Putamen (tissue), 1 donor: ENCODE results near the gene RASAL3.
"Not testable (repeated sequence)": the region's sequence is repeated elsewhere in the genome, so short reads cannot be mapped to it uniquely, and the experiment has no call there.

ENCODE experiments used
- DNase-seq: peaks from one replicate; pipeline ENCODE4 v3.0.0-alpha.2; 2016; ENCODE audit warnings: low spot score

Gene RASAL3

DNA sequence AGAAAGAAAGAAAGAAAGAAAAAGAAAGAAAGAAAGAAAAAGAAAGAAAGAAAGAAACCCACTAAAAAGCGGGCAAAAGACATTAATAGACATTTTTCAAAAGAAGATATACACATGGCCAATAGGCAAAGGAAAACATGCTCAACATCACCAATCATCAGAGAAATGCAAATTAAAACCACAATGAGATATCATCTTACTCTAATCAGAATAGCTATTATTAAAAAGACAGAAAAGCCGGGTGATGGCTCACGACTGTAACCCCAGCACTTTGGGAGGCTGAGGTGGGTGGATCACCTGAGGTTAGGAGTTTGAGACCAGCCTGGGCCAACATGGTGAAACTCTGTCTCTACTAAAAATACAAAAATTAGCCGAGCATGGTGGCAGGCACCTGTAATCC is 9.5 kb upstream of the RASAL3 start:
- DNase-seq, result not testable (repeated sequence)

DNA sequence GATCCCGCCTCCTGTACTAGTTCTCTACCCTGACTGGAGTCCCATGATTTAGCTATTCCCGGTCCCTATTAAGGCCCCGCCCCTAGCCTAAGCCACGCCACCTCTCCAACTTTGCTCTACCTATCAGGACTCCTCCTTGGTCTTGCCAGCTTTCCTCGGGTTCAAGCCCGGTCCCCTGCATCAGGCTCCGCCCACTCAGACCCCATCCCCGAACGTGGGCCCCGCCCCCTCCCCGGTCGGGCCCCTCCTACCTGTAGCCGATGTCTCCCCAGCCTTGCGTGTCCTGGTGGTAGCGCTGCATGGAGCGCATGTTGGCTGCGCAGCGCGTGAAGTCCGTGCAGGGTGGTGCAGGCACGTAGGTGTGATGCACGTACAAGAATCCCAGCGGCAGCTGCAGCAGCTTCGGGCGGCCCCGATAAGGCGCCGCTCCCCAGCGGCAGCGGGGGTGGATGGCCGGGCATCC is 7.3 kb upstream of the RASAL3 start:
- no peak for DNase-seq

DNA sequence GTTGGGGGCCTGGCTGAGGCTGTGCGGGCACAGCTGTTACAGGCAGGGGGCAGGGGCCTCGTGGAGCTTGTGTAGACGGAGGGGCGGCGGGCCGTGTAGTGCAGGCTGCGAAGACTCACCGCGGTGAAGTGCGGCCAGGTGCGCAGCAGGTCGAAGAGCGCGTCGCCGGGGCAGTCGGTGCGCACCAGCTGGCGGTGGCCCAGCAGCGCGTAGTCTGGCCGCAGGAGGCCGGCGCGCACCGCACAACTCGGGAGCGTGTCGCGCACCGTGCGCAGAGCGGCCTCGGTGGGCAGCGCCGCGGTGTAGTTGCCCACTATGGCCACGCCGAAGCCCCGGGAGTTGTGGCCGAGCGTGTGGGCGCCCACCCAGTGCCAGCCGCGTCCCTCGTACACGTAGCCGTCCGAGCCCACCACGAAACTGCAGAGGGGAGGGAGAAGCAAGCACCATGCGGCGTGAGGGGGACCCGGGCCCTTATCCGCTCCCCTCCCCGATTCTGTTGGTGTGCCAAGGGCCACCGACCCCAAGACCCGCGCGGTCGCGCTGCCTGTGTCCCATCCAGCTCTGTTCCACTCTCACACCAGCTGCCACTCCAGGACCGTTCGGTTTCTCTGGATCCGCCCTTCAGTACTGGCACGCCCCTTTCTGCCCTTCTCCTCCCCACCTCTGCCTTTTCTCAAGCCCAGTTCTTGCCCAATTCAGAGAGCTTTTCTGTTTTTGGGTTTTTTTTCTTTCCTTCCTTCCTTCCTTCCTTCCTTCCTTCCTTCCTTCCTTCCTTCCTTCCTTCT is 5.4 kb upstream of the RASAL3 start:
- no peak for DNase-seq

DNA sequence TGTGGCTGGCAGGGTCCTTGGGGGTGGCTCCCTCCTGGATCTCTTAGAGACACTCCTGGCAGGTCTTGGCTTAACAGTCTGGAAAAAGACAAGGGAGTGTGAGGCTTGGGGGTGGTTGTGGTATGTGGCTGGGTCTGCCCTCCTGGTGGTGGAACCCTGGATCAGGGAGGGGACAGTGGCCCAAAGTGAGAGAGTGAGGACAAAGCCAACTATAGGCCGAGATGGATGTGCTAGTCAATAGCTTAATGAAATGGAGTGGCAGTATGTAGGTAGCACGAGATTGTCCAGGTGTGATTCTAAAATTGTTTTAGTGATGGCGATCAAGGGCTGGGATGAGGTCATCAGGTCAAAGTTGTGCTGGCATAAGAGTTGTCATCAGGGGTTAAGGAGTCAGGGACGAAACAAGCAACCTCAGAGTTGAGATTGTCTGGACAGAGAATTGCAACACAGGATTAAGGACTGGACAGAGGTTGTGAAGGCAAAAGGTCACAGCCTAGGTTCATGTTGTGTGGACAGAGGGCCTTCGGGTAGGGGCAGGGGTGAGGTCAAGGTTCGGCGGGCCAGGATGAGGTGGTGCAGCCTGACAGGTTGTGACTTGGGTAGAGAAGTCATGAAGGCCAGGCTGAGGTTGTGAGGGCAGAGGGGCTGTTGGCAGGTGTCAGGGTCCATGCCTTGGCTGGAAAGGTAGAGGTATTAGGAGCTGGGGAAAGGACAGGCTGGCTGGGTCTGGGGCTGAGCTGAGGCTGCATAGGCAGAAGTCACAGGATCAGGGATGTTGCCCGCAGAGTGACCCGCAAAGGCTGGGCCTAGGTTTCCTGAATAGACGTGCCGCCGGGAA is 4.5 kb upstream of the RASAL3 start:
- no peak for DNase-seq

DNA sequence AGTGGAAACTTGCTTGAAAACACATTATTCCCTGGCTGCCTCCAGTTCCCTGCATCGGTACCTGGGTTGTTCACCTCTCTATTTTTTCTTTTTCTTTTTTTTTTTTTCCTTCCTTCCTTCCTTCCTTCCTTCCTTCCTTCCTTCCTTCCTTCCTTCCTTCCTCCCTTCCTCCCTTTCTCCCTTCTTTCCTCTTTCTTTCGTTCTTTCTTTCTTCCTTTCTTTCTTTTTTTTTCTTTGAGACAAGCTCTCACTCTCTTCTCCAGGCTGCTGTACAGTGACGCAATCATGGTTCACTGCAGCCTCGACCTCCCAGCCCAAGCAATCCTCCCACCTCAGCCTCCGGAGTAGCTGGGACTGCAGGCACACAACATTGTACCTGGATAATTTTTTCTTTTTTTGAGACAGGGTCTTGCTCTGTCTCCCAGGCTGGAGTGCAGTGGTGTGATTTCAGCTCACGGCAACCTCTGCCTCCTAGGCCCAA is 3.4 kb upstream of the RASAL3 start:
- DNase-seq, result no peak

DNA sequence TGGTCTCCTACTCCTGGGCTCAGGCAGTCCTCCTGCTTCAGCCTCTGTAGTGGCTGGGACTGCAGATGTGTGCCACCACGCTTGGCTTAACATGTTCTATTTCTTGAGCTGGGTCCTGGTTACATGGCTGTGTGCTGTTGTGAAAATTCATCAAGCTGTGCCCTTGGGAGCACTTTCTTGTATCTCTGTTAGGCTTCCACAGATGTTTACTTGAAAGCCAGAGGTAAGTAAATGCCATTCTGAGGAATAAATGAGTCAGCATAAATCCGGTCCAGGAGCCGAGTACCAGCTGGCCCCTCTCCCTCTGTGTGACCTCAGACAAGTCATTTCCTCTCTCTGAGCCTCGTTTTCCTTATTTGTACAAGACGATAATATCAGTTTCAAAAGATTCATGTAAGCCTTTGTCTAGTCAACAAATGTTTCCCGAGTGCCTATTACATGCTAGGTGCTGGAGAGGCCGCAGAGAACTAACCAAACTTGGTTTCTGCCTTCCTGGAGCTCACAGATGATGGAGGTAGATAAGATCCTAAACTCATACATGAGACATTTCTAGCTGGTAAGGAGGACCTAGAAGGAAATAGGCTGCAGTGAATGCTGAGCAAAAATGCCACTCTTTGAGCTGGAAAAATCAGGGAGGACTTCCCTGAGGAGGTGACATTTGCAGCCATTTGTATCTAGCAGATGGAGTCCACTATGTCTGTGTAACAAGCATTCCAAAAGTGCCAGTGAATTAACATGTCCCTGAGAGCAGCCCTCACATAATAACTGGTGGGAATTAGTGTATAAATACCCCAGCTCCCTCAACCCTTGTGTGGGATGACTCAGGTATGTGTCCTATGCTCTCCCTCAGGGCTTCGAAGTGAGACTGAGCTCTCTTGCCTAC is 2.7 kb upstream of the RASAL3 start:
- no peak for DNase-seq

DNA sequence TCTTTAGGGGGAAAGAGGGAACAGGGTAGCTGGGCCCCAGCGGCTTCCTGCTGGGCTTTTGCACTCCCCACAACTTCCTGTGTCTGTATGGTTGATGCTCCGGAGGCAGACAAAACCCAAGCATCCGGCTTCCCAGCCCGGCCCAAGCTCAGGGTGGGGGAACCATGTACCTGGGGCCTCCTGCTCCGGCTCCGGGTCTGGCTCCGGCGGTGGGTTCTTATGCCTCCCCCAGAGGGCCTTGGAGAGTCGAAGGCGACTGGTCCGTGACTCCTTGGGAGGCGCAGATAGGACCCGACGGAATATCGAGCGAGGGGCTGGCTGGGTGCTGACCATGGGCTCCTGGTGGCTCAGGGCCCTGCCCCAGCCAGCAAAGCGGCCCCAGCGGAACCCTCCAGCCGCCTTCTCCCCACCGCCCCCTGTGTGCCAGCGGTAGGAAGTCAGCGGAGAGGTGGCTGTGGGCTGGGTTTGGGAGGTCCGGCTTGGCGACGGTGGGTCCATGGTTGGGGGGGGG is 428 bp downstream of the RASAL3 start:
- DNase-seq, result no peak

DNA sequence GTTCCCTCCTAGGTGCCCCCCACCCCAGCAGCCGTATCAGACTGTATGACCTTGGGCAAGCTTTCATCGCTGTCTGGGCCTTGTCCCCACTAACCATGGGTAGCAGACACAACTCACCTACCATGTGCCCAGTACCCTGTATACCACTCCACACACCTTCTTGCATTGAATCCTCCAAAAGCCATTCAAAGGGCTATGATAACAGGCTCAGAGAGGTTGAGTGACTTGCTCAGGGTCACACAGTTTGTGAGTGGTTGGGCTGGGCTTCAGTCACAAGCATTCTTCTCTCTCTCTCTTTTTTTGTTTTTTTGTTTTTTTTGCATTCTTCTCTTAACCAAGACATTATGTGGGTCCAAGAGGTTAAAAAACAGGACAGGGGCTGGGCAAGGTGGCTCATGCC is 2.6 kb downstream of the RASAL3 start:
- DNase-seq, result no peak

DNA sequence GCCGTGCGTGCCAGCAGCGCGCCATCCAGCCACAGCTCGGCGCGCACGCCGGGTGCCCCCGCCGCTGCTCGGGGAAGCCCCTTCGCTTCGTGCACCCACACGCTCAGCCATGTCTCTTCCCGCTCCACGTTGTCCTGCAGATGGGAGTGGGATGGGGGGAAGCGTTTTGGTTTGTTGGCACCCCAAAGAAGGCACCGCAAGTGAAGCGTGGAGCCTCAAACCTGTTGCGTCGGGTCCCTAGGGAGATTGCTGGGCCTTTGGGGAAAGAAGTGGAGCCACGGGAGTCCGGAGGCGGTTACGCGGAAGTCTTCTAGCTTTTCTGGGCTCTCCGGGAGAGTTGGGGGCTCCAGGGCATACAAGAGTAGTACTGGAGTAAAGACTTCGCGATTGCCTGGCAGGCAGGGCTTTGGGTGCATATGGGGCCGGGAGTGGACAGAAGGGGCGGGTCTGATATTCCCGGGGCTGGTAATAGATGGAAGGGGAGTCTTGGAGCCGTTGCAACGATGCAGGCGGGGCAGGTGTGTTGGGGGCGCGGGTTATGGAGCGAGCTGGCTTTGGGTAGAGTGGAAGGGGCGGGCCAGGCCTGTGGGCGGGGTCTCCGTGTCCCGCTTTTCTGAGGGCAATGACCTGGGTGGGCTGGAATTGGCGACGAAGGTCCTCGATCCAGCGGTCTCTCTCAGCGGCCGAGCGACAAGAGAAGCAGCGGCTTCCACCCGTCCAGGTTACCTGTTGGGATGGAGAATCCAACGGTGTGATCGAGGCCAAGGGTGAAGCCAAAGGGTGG is 6.5 kb downstream of the RASAL3 start:
- no peak for DNase-seq

DNA sequence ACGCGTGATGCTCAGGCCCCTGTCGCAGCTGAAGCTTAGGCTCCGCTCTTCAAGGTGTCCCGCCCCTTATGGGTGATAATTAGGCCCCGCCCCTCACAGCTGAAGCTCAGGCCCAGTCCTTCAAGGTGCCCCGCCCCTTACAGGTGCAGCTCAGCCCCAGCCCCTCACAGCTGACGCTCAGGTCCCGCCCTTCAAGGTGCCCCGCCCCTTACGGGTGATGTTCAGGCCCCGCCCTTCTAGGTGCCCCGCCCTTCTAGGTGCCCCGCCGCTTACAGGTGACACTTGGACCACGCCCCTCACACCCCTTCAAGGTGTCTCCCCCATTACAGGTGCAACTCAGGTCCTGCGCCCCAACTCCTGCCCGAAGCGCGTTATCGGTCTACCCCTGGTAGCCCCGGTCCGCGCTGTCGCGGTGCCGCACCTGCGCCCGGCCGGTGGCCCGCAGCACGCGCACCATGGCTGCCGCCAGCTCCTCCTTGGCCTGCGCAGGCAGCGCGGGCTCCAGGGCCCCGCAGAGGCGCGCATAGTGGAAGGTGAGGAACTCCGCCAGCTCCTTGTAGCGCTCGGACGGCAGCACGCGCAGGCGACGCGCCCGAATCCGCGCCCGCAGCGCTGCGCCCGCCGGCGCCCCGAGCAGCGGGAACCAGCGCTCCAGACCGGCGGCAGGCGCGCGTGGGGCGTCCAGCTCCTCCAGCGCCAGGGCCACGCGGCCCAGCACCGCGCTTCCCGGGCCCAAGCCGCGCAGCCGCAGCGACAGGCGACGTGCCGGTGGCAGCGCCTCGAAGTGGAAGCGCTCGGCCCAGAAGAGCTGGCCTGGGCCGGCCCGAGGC is 7.3 kb downstream of the RASAL3 start:
- no peak for DNase-seq

DNA sequence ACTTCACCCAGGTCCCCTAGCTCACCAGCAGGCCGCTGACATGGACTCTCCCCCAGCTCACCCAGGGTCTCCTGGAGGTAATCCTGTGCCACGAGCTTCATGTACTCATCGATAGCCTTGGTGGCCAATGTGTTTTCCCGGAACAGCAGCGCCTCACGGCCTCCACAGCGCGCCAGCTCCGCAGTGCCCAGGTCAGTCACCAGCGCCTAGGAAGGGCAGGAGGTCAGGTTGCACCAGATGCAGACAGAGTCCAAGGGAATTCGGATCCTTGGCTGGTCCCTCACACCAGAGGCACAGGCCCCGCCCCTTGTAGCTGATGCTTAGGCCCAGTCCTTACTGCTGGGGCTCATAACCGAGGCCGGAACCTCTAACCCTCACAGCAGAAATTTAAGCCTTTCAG is 7.9 kb downstream of the RASAL3 start:
- DNase-seq, result no peak

DNA sequence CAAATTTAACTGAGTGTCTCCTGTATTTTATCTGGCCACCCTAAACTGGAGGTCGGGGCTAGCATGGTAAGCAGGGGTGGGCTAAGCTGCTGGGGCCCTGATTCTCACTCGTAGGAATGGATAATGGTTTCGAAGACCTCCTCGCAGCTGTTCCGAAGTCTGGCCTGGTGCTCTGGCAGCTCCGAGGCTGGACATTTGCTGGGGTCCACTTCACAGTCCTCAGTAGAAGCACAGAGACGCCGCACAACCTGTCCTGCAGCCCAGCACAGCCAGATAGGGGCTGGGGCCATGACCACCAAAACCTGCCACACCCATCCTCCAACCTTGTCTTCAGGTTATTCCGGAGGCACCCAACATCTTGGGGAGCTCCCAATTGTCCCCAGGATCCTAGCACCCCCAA is 8.3 kb downstream of the RASAL3 start:
- no peak for DNase-seq

DNA sequence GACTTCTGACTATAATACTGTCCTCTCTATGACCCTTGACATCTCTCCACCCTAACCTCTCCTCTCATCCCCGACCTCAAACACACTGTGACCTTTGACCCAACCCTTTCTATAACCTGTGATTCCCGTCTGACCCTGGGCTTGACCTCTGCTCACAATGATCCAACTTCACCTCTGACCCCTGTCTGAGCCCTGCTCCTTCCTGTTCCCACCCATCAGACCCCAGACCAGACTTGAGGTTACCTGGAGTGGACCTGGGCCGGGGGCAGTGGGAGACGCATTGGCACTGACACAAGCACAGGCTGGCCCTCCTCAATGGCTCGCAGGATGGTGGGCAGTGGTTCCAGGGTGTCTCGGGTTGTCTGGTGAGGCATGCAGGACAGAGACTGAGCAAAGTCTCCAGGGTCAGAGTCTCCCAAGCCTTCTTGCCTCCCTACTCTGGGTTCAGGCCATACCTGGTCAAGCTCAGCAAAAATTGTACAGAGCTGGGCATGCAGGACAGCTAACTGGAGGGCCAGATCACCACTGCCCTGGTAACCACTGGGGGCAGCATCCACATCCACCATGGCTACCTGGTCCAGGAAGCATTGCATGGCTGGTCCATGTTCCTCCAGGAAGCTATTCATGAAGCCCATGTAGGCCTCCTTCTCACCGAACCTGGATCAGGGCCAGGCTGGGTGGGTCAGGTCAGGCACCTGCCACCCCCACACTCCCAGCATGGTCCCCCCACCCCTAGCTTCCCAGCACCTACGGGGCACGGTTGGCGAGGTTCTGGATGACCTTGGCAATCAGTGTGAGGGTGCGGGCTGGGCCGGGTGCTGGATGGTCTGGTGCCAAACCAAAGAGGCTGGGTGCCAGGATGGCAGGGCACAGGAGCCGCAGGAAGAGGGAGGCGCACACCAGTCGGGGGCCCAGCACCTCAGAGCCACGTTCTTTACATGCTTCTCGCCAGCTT is 10.2 kb downstream of the RASAL3 start:
- no peak for DNase-seq

DNA sequence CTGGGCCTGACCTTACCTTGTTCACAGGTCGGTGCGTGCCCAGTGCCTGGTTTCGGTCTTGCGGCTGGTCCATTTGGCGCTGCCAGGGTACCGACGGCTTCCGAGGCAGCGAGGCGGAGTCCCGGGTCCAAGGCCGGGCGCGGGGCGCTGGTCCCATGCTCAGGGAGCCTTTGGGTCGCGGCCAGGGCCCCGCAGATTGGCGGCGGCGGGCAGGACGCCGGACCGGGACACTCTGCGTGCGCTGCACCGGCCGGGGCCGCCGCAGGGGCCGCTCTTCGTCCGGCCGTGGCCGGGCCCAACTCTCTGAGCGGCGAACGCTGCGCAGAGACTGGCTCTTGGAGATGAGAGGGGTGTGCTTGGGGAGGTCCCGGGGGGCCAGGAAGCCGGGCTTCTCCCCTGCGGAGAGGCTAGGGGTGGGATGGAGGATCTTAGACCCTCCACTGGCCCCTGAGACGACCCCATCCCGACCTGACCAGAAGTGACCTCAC is 11.2 kb downstream of the RASAL3 start:
- no peak for DNase-seq

DNA sequence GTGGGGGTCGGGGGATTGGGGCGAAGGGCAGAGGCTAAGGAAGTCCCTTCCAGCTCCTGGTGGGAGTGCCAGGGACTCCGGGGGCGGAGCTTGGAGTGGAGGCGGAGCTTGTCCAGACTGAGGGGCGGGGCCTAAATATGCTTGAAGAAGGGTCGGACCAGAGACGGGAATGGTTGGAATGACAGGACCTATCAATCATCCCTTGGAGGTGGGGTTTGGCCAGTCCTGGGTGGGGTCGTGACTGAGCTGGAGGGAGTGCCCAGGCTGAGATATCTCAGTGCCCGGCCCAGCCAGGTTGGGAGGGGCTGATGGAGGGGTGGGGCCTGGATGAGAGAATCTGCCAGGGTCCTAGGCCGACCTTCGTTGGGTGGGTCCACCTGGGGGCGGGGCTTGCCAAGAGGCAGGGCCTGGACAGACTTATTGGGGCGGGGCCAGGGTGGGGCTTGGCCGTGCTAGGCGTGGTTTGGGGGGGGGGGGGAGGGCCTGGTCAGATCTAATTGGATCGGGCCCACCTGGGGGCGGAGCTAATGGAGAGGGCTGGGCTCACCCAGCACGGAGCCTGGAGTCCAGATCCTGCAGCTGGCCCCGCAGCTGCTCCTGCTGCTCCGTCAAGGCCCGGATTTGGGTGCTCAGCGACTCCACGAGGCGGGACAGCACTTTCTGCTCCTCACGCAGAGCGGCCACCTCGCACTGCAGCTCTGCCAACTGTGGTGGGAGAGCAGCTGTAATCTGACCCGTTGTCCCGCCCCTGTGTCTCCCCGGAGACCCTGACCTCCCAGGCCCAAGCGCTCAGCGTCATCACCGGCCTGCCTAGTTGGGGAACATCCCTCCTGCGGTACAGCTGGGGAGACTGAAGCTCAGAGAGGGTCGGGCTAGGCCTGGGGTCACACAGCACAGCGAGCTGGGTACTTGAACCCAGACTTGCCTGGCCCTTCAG is 12.0 kb downstream of the RASAL3 start:
- no peak for DNase-seq

DNA sequence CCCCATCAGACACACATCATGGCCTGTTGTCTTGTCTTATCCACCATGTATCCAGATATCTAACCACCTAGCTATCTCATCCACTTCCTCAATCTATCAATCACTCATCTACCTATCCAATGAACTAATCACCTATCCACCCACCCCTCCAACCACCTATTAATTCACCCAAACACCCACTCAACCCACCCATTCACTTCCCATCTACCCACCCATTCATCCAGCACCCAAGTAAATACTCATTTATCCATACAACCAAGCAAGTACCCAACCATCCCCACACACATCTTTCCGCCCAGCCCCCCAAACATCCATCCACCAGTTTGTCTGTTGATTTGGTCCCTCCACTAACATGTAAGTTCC is 13.8 kb downstream of the RASAL3 start:
- no peak for DNase-seq

DNA sequence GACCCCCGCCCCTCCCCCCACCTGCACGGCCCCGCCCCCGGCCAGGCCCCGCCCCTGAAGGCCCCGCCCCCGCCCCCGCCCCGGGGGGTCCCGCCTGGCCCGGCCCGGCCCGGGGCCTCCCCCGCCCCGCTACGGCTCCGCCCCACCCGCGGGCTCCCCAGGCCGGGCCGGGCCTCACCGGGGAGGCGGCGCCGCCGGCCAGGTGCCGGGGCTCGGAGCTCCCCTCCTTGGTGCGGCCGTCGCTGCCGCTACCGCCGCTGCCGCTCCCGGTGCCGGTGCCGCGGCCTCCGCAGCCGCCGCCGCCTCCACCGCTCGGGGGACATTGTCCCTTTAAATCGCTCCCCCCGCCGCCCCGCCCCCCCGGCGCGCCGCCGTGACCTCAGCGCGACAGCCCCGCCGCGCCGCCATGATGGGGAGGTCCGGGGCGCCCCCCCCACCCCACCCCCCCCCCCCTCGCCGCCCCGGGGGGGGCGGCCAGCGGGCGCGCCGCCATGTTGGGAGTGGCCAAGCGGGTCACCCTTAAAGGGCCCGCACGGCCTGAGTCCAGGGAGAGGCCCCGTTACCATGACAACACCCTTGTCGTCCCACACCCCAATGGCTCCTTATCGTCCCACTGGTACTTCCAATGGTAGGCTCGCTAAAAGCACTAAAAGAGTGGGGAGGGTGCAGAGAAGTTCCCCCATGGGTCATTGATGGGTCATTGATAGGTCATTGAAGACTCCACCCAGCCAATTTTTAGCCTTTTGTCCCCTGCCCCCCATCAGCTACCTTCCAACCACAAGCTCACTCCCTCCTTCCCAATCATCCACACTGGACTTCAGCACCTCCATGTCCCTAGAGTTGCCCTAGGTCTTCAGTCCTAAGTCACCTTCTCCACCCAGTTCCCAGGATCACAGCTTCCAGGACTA is 14.5 kb downstream of the RASAL3 start, which contains the start of gene WIZ:
Gene WIZ, minus strand, starts transcription at position 337 of the 908 bp plus-strand sequence. CDS start 1,649 bp downstream, outside the sequence.
- peak; percentile 59 for DNase-seq
